Measurements from ENCODE around the gene ERP29. TPM values are rescaled to one million over a fixed set of nuclear protein-coding genes. Genes with fewer than 3 reads are reported as not detected.

The ERP29 gene
- total and polyA plus RNA-seq, 2 of the 13 experiments (the other 11 are each of a cell fraction or from before 2014, with no cell fraction given): 111 to 147 TPM

GRCh38 chr12:112012775-112013600, at the start of gene ERP29, which contains the start of gene TMEM116 (continued):
- TF ChIP-seq MED13 (CRISPR knock-in tag; IDR thresholded peaks at IDR 0.05) (no peak), TEAD2 (CRISPR knock-in tag; IDR thresholded peaks at IDR 0.05) (no peak), MIXL1 (CRISPR knock-in tag; IDR thresholded peaks at IDR 0.05) (peak; percentile 24; the same call in 1 of the 2 replicates), ZNF598 (CRISPR knock-in tag; IDR thresholded peaks at IDR 0.05; ENCODE audit: borderline replicate concordance) (no peak), GATA4 (IDR thresholded peaks at IDR 0.05; ENCODE audit: borderline replicate concordance, low read depth) (peak; percentile 37; the same call in 1 of the 2 replicates), ZNF496 (CRISPR knock-in tag; IDR thresholded peaks at IDR 0.05; ENCODE audit: insufficient replicate concordance) (no peak), ATF3 (CRISPR knock-in tag; IDR thresholded peaks at IDR 0.05) (no peak; the same call in 1 of the 2 replicates), SMAD3 (CRISPR knock-in tag; IDR thresholded peaks at IDR 0.05) (peak; percentile 14; the same call in 1 of the 2 replicates), ZNF335 (CRISPR knock-in tag; IDR thresholded peaks at IDR 0.05) (no peak), REPIN1 (CRISPR knock-in tag; IDR thresholded peaks at IDR 0.05; ENCODE audit: borderline replicate concordance, low read depth) (peak; percentile 94), TEF (CRISPR knock-in tag; IDR thresholded peaks at IDR 0.05) (0 out of 2 replicates have a peak, but pooled peaks have one; percentile 6), PRPF4 (IDR thresholded peaks at IDR 0.05; ENCODE audit: low read depth, low read length, poor library complexity, severe bottlenecking) (no peak), KDM2A (CRISPR knock-in tag; IDR thresholded peaks at IDR 0.05; ENCODE audit: borderline replicate concordance, low read depth) (peak; percentile 67), SIN3B (IDR thresholded peaks at IDR 0.05; ENCODE audit: low read length) (peak; percentile 25; the same call in 1 of the 2 replicates), GFI1 (CRISPR knock-in tag; IDR thresholded peaks at IDR 0.05; ENCODE audit: borderline replicate concordance) (no peak; the same call in 1 of the 2 replicates), ZNF558 (CRISPR knock-in tag; IDR thresholded peaks at IDR 0.05; ENCODE audit: borderline replicate concordance) (no peak), ZBTB20 (CRISPR knock-in tag; IDR thresholded peaks at IDR 0.05; ENCODE audit: borderline replicate concordance, low read depth) (peak; percentile 64; the same call in 1 of the 2 replicates), MZF1 (CRISPR knock-in tag; IDR thresholded peaks at IDR 0.05; ENCODE audit: borderline replicate concordance) (no peak), ZNF777 (CRISPR knock-in tag; IDR thresholded peaks at IDR 0.05) (0 out of 2 replicates have a peak, but pooled peaks have one; percentile 58), CREBL2 (CRISPR knock-in tag; IDR thresholded peaks at IDR 0.05; ENCODE audit: borderline replicate concordance) (no peak), BCL3 (CRISPR knock-in tag; IDR thresholded peaks at IDR 0.05) (no peak), ATRX (CRISPR knock-in tag; IDR thresholded peaks at IDR 0.05; ENCODE audit: borderline replicate concordance) (no peak), NR2C2 (CRISPR knock-in tag; IDR thresholded peaks at IDR 0.05; ENCODE audit: borderline replicate concordance) (peak; percentile 45), ZNF263 (CRISPR knock-in tag; IDR thresholded peaks at IDR 0.05) (0 out of 2 replicates have a peak, but pooled peaks have one; percentile 27), ZFP36L1 (CRISPR knock-in tag; IDR thresholded peaks at IDR 0.05) (peak; percentile 76; the same call in 1 of the 2 replicates), THAP8 (CRISPR knock-in tag; IDR thresholded peaks at IDR 0.05; ENCODE audit: borderline replicate concordance) (no peak; the same call in 1 of the 2 replicates)
